GM12801 (cell line): ENCODE data around the gene DMTF1.

Experiments
- TF ChIP-seq, protein P1 (sequence below): IDR thresholded peaks from one replicate; pipeline ENCODE4 v1.5.1; 2011; ENCODE audit warnings: control low read depth; ENCODE audit not compliant: insufficient read length; ENCODE audit errors: extremely low read depth

DMTF1 gene

DNA sequence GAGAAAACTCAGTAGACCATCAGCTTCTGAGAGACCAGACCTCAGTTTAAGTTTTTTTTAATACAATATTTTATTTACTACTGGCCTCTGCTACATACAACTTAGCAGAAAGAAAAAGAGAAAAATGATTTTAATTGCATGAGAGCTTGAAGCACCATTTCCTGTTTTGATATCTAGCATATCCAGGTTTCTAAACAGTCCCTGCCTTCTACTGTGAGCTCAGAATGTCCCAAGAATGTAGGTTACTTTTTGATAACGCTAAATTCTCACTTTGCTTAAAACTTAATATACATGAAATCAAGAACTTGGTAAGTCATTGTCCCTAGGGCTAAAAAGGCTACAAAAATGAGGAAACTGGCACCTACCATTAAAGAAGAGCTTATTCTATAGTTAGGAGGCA, 60.2 kb downstream of the DMTF1 start:
- TF ChIP-seq, protein P1, sequence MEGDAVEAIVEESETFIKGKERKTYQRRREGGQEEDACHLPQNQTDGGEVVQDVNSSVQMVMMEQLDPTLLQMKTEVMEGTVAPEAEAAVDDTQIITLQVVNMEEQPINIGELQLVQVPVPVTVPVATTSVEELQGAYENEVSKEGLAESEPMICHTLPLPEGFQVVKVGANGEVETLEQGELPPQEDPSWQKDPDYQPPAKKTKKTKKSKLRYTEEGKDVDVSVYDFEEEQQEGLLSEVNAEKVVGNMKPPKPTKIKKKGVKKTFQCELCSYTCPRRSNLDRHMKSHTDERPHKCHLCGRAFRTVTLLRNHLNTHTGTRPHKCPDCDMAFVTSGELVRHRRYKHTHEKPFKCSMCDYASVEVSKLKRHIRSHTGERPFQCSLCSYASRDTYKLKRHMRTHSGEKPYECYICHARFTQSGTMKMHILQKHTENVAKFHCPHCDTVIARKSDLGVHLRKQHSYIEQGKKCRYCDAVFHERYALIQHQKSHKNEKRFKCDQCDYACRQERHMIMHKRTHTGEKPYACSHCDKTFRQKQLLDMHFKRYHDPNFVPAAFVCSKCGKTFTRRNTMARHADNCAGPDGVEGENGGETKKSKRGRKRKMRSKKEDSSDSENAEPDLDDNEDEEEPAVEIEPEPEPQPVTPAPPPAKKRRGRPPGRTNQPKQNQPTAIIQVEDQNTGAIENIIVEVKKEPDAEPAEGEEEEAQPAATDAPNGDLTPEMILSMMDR, result no peak

GRCh38 chr7:87213252-87213651, 61.0 kb downstream of the DMTF1 start:
- TF ChIP-seq, protein P1, result no peak

GRCh38 chr7:87213811-87214210, 61.6 kb downstream of the DMTF1 start:
- TF ChIP-seq, protein P1, result no peak

DNA sequence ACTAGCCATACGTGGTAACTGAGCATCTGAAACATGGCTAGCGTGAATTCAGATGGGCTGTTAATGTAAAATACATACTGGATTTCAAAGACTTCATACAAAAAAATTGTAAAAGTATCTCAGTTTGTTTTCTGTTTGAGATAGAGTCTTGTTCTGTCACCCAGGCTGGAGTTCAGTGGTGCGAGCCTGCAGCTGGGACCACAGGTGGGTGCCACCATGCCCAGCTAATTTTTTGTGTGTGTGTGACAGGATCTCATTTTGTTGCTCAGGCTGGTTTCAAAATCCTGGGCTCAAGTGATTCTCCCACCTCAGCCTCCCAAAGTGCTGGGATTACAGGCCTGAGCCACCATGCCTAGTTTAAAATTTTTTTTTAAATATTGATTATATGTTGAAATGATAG, 62.8 kb downstream of the DMTF1 start:
- TF ChIP-seq, protein P1, result no peak

DNA sequence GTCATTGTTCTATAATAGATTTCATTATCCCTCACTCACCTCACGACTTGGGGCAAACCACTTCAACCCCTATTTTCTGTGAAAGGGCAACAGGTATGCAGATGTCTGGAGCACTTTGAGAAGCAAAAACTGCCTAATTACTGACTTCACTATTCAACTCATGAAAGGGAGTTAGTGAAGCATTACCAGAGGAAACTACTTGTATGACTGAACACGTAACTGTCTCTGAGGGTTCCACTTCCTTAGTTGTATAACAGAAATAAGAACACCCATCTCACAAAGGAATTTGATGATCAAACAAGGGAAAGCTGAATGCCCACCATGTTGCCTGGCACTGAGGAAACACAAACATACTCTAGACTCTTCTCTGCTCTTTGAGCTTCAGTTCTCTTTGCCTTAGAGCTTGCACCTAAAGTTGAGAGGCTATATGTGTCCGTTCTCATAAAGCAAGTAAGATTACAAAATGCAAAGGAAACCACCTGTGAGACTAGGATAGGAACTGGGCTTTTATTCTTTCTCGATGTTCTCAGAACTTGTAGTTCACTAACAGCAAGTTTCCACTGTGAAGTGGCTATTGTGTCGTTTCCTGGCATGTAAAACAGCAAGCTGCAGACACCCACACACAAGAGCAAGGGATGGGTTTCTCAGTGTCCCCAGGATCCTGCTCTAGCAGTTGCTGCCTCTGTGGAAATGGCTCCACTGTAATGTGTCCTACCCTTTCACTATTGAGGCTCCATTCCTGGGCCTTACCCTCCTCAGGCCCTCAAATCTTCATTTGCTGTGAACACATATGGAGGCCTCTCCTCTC, 64.7 kb downstream of the DMTF1 start:
- TF ChIP-seq, protein P1, result no peak

GRCh38 chr7:87217983-87218653, 65.9 kb downstream of the DMTF1 start:
- TF ChIP-seq, protein P1, result no peak

DNA sequence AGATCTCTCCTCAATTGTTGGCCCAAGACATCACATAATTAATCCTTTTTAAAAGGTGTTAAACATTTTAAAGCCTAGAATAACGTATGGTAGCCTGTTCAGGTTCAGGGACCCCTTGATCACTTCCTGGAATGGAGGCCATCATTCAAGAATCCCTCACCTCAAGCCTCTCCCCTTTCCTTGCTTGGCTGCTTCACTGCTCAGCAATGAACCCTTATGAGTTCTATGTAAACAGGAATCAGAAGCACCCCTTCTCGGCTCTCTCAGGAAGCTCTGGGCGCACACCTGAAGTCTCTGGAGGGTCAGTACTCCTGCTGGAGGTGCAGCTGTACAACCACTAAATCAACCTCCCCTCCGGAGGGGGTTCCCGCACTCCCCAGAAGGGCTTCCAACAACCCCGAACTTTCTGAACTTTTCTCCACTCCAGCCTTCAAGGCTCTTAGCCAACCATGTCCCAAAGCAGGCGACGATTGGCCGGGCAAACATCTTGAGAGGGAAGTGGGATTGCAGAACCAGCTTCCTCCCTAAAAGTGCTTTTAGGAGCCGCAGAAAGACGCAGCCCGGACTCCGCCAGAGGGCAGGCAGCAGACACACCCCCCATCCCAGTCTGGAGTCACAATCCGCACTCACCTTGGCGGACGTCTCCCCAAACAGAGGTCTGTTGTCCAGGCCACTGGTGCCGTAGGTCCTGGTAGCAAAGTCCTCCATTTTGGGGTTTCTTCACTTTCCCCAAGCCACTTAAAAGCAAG, 66.7 kb downstream of the DMTF1 start:
- TF ChIP-seq, protein P1, result no peak
